ENCODE measurements around the gene CDH23. TPM values are rescaled to one million over a fixed set of nuclear protein-coding genes. Genes with fewer than 3 reads are reported as not detected.

CDH23 gene
- total RNA-seq, 1 experiment from 2014 or later, result 0.34 TPM

DNA sequence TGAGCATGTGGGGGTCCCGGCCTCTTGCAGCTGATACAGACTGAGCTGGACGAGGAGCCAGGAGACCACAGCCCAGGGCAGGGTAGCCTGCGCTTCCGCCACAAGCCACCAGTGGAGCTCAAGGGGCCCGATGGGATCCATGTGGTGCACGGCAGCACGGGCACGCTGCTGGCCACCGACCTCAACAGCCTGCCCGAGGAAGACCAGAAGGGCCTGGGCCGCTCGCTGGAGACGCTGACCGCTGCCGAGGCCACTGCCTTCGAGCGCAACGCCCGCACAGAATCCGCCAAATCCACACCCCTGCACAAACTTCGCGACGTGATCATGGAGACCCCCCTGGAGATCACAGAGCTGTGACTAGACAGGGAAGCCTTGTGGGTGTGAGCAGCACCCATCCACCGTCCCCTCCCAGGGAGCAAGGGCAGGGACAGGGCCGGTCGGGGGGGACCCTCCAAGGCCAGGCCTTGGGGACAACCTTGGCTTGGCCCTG is 418.2 kb downstream of the CDH23 start:
- H3K27ac Mint-ChIP-seq (ENCODE audit: unreplicated experiment), result peak overlapping the region; percentile 61

DNA sequence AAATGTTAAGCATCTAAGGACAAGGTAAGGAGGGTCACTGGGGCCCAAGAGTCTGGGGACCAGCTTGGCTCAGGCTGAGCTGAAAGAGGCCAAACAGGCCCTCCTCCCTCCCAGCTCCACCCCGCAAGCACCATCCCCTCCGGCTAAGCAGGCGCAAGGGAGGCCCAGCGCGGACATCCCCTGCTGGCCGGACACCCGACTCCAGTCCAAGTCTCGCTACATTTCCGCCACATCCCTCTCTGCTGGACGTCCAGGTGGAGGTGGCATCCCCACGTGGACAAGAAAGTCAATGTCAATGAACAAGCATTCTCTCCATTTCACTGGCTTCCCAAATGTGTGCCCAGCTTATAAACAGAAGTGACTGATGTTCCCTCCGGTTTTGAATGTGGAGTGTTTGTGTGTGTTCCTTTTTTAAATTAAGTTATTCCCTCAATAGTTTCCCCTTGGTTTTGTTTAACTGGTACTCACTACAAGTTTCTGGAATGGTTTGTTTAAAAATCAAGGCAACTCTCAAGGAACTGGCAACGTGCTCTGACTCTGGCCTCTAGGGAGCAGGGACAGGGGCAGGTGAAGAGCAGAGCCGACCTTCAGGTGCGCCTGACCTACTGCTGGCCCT is 418.9 kb downstream of the CDH23 start:
- H3K4me1 Mint-ChIP-seq (ENCODE audit: low read depth, unreplicated experiment), result peaks cover 7% of the 10 kb centered on the region
- BruUV-seq (replicated peaks), result no TSS peak
- Histone ChIP-seq H3K4me1 (no peaks in the 10 kb centered on the region), H3K9me3 (no peaks in the 10 kb centered on the region), H3K4me3 (ENCODE audit: low read depth, low read length) (no peak overlapping the region), H3K27me3 (replicated peaks; ENCODE audit: control insufficient read depth, insufficient read depth, low read length) (no peaks in the 10 kb centered on the region), H3K36me3 (ENCODE audit: control insufficient read depth, insufficient read depth, low read length) (peaks cover 21% of the 10 kb centered on the region)
- ChIA-PET POLR2A (no interaction called here), CTCF (interaction anchor here (0.5 to 1.5 kb wide), 5 partner anchors 34 to 119 kb away, joined by 3 to 6 read pairs (median 3); no protein-coding TSS in a partner anchor)
- H3K9me3 Mint-ChIP-seq (ENCODE audit: unreplicated experiment), result no peaks in the 10 kb centered on the region
- no peak overlapping the region for H3K4me3 Mint-ChIP-seq (ENCODE audit: unreplicated experiment)
- intact Hi-C loops (cut with micrococcal nuclease; ENCODE audit: unreplicated experiment), result no loop called here
- TF ChIP-seq, protein P1, sequence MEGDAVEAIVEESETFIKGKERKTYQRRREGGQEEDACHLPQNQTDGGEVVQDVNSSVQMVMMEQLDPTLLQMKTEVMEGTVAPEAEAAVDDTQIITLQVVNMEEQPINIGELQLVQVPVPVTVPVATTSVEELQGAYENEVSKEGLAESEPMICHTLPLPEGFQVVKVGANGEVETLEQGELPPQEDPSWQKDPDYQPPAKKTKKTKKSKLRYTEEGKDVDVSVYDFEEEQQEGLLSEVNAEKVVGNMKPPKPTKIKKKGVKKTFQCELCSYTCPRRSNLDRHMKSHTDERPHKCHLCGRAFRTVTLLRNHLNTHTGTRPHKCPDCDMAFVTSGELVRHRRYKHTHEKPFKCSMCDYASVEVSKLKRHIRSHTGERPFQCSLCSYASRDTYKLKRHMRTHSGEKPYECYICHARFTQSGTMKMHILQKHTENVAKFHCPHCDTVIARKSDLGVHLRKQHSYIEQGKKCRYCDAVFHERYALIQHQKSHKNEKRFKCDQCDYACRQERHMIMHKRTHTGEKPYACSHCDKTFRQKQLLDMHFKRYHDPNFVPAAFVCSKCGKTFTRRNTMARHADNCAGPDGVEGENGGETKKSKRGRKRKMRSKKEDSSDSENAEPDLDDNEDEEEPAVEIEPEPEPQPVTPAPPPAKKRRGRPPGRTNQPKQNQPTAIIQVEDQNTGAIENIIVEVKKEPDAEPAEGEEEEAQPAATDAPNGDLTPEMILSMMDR (IDR thresholded peaks at IDR 0.05; ENCODE audit: insufficient read depth in 1 of 2, low read depth in 1 of 2, low read length in 1 of 2, severe bottlenecking in 1 of 2, unreplicated experiment in 1 of 2), result no peak
- H3K27me3 Mint-ChIP-seq (ENCODE audit: insufficient read depth, unreplicated experiment), result no peaks in the 10 kb centered on the region
- H3K27ac Mint-ChIP-seq (ENCODE audit: unreplicated experiment), result no peak overlapping the region
- peaks cover 88% of the 10 kb centered on the region for H3K36me3 Mint-ChIP-seq (ENCODE audit: insufficient read depth, unreplicated experiment)
- DNase-seq, result no peak

More for the DNA sequence above, 418.2 kb downstream of the CDH23 start:
- Mint-ChIP-seq H3K4me3 (ENCODE audit: unreplicated experiment) (no peak overlapping the region), H3K9me3 (ENCODE audit: unreplicated experiment) (no peaks in the 10 kb centered on the region), H3K4me1 (ENCODE audit: low read depth, unreplicated experiment) (peaks cover 7% of the 10 kb centered on the region), H3K27me3 (ENCODE audit: insufficient read depth, unreplicated experiment) (no peaks in the 10 kb centered on the region), H3K36me3 (ENCODE audit: insufficient read depth, unreplicated experiment) (peaks cover 88% of the 10 kb centered on the region)
- no peaks in the 10 kb centered on the region for H3K4me1 ChIP-seq
- H3K27me3 ChIP-seq (replicated peaks; ENCODE audit: control insufficient read depth, insufficient read depth, low read length), result no peaks in the 10 kb centered on the region
- TF ChIP-seq, protein P1 (IDR thresholded peaks at IDR 0.05; ENCODE audit: insufficient read depth in 1 of 2, low read depth in 1 of 2, low read length in 1 of 2, severe bottlenecking in 1 of 2, unreplicated experiment in 1 of 2), result peak in 1 of 2 experiments; percentile 12
- no peak for DNase-seq
- no peaks in the 10 kb centered on the region for H3K9me3 ChIP-seq
- intact Hi-C loops (cut with micrococcal nuclease; ENCODE audit: unreplicated experiment), result loop anchor here (5.0 kb wide), 1 partner anchor 108 kb away; no protein-coding TSS in a partner anchor
- BruUV-seq (replicated peaks), result no TSS peak
- POLR2A ChIA-PET, result no interaction called here
- peaks cover 19% of the 10 kb centered on the region for H3K36me3 ChIP-seq (ENCODE audit: control insufficient read depth, insufficient read depth, low read length)
- CTCF ChIA-PET, result interaction anchor here (0.5 to 1.5 kb wide), 6 partner anchors 24 to 118 kb away, joined by 3 to 6 read pairs (median 3); no protein-coding TSS in a partner anchor
- no peak overlapping the region for H3K4me3 ChIP-seq (ENCODE audit: low read depth, low read length)

DNA sequence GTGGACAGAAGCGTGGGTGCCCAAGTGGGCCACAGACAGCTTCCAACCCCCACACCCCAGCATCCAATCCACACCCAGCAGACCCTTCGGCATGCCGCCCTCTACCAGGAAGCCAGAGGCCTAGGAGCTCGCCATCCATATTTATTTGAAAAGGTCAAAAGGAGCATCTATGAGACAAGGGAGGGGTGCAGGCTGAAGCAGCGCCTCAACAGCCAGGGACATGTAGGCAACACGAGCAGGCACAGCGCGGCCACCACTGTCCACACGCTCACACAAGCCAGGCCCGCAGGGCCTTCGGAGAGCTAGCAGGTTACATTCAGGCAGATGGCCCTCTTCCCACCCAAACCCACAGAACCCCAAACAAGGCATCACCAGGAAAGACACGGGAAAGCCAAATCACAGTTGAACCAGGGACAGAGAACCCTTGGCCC is 419.7 kb downstream of the CDH23 start:
- no TSS peak for BruUV-seq (replicated peaks)
- H3K4me1 ChIP-seq, result no peaks in the 10 kb centered on the region
- intact Hi-C loops (cut with micrococcal nuclease; ENCODE audit: unreplicated experiment), result no loop called here
- peak overlapping the region; percentile 20 for H3K27ac Mint-ChIP-seq (ENCODE audit: unreplicated experiment)
- peaks cover 26% of the 10 kb centered on the region for H3K36me3 ChIP-seq (ENCODE audit: control insufficient read depth, insufficient read depth, low read length)
- no peak for DNase-seq
- H3K4me3 Mint-ChIP-seq (ENCODE audit: unreplicated experiment), result no peak overlapping the region
- ChIA-PET CTCF (interaction anchor here (0.5 kb wide), 1 partner anchor 736 kb away, joined by 4 read pairs; no protein-coding TSS in a partner anchor), POLR2A (no interaction called here)
- peaks cover 7% of the 10 kb centered on the region for H3K4me1 Mint-ChIP-seq (ENCODE audit: low read depth, unreplicated experiment)
- H3K9me3 ChIP-seq, result no peaks in the 10 kb centered on the region
- no peaks in the 10 kb centered on the region for H3K27me3 ChIP-seq (replicated peaks; ENCODE audit: control insufficient read depth, insufficient read depth, low read length)
- H3K36me3 Mint-ChIP-seq (ENCODE audit: insufficient read depth, unreplicated experiment), result peaks cover 88% of the 10 kb centered on the region
- no peaks in the 10 kb centered on the region for H3K9me3 Mint-ChIP-seq (ENCODE audit: unreplicated experiment)
- H3K4me3 ChIP-seq (ENCODE audit: low read depth, low read length), result no peak overlapping the region
- no peaks in the 10 kb centered on the region for H3K27me3 Mint-ChIP-seq (ENCODE audit: insufficient read depth, unreplicated experiment)
- TF ChIP-seq, protein P1 (IDR thresholded peaks at IDR 0.05; ENCODE audit: insufficient read depth in 1 of 2, low read depth in 1 of 2, low read length in 1 of 2, severe bottlenecking in 1 of 2, unreplicated experiment in 1 of 2), result no peak

Measured in Caco-2 (cell line).